Neural progenitor cell (in vitro differentiated cells): ENCODE results near the gene PLCZ1.

Experiments
- CTCF ChIP-seq: fragments of 200-600 bp; sonication (generic); IDR thresholded peaks from 2 replicates; pipeline ENCODE4 v1.5.1; 2017; ENCODE audit warnings: antibody characterized with exemption, mild to moderate bottlenecking
- EZH2 ChIP-seq: fragments of 200-600 bp; sonication (generic); IDR thresholded peaks from 2 replicates; pipeline ENCODE4 v1.6.1; 2017; ENCODE audit warnings: antibody characterized with exemption, mild to moderate bottlenecking, moderate library complexity

- TF ChIP-seq CTCF = no peak
- TF ChIP-seq EZH2 = no peak
Measured at GRCh38 chr12:18676996-18677588, 60.7 kb downstream of the PLCZ1 start.
